SK-N-SH treated with all-trans-retinoic acid at 6 μM for 48 hours (cell line): Measurements from ENCODE around the gene TMEM121B.

Source experiments
- ATAC-seq: fragments of 200-7000 bp; cut with Tn5 transposase; 3 replicates; pipeline ENCODE4 v1.9.1; 2020; ENCODE audit warnings: mild to moderate bottlenecking, moderate library complexity
- ARNTL ChIP-seq: fragments of 450-650 bp; formaldehyde crosslinking; IDR thresholded peaks from 2 replicates; pipeline ENCODE4 v1.5.0; 2020; ENCODE audit warnings: low read depth, mild to moderate bottlenecking, moderate library complexity, borderline replicate concordance
- BACH2 ChIP-seq: fragments of 250-450 bp; sonication (Bioruptor Pico); IDR thresholded peaks from 2 replicates; pipeline ENCODE4 v1.9.0; 2021; ENCODE audit warnings: mild to moderate bottlenecking, borderline replicate concordance
- CREB5 ChIP-seq: fragments of 250-450 bp; sonication (Bioruptor Pico); IDR thresholded peaks from 2 replicates; pipeline ENCODE4 v1.5.1; 2020; ENCODE audit warnings: low read depth, mild to moderate bottlenecking, moderate library complexity
- CSDC2 ChIP-seq: fragments of 250-450 bp; sonication (Bioruptor Pico); IDR thresholded peaks from 2 replicates; pipeline ENCODE4 v1.5.0; 2020; ENCODE audit warnings: mild to moderate bottlenecking, moderate library complexity
- CSRNP3 ChIP-seq: fragments of 250-450 bp; sonication (Bioruptor Pico); IDR thresholded peaks from 2 replicates; pipeline ENCODE4 v1.5.1; 2021; ENCODE audit warnings: mild to moderate bottlenecking, moderate library complexity
- ESRRG ChIP-seq: fragments of 250-450 bp; sonication (Bioruptor Pico); IDR thresholded peaks from 2 replicates; pipeline ENCODE4 v1.6.1; 2021; ENCODE audit warnings: mild to moderate bottlenecking
- GLIS3 ChIP-seq: fragments of 250-450 bp; sonication (Bioruptor Pico); IDR thresholded peaks from 2 replicates; pipeline ENCODE4 v1.5.0; 2020; ENCODE audit warnings: mild to moderate bottlenecking, moderate library complexity
- ISL1 ChIP-seq: fragments of 250-450 bp; sonication (Bioruptor Pico); IDR thresholded peaks from 2 replicates; pipeline ENCODE4 v2.1.2; 2022; ENCODE audit warnings: mild to moderate bottlenecking, moderate library complexity
- OSR1 ChIP-seq: fragments of 250-450 bp; sonication (Bioruptor Pico); IDR thresholded peaks from 2 replicates; pipeline ENCODE4 v1.8.0; 2022; ENCODE audit warnings: moderate library complexity, mild to moderate bottlenecking, inconsistent platforms
- PATZ1 ChIP-seq: fragments of 250-450 bp; sonication (Bioruptor Pico); IDR thresholded peaks from 2 replicates; pipeline ENCODE4 v1.8.0; 2020; ENCODE audit warnings: mild to moderate bottlenecking, moderate library complexity, borderline replicate concordance
- POU6F1 ChIP-seq: fragments of 250-450 bp; sonication (Bioruptor Pico); IDR thresholded peaks from 2 replicates; pipeline ENCODE4 v1.8.0; 2021; ENCODE audit warnings: low read depth, mild to moderate bottlenecking, moderate library complexity, borderline replicate concordance
- TCF4 ChIP-seq: fragments of 250-450 bp; sonication (Bioruptor Pico); IDR thresholded peaks from 2 replicates; pipeline ENCODE4 v1.8.0; 2021; ENCODE audit warnings: mild to moderate bottlenecking, moderate library complexity, borderline replicate concordance
- TOX ChIP-seq: fragments of 250-450 bp; sonication (Bioruptor Pico); IDR thresholded peaks from 2 replicates; pipeline ENCODE4 v1.8.0; 2021; ENCODE audit warnings: mild to moderate bottlenecking, moderate library complexity, borderline replicate concordance
- ZC3H10 ChIP-seq: fragments of 250-450 bp; sonication (Bioruptor Pico); IDR thresholded peaks from 2 replicates; pipeline ENCODE4 v1.5.1; 2021; ENCODE audit warnings: mild to moderate bottlenecking, moderate library complexity
- ZFP3 ChIP-seq: fragments of 250-450 bp; sonication (Bioruptor Pico); IDR thresholded peaks from 2 replicates; pipeline ENCODE4 v1.5.0; 2020; ENCODE audit warnings: mild to moderate bottlenecking, moderate library complexity
- ZFP30 ChIP-seq: fragments of 450-650 bp; formaldehyde crosslinking; IDR thresholded peaks from 2 replicates; pipeline ENCODE4 v1.5.0; 2022; ENCODE audit warnings: mild to moderate bottlenecking, moderate library complexity
- ZNF565 ChIP-seq: fragments of 450-650 bp; formaldehyde crosslinking; conservative IDR thresholded peaks from 2 replicates; pipeline ENCODE4 v1.5.0; 2020; ENCODE audit warnings: low read depth, mild to moderate bottlenecking, moderate library complexity
- ZNF70 ChIP-seq: fragments of 450-650 bp; formaldehyde crosslinking; IDR thresholded peaks from 2 replicates; pipeline ENCODE4 v1.5.0; 2020; ENCODE audit warnings: mild to moderate bottlenecking, moderate library complexity
- ZNF8 ChIP-seq: fragments of 450-650 bp; formaldehyde crosslinking; IDR thresholded peaks from 2 replicates; pipeline ENCODE4 v1.5.0; 2020; ENCODE audit warnings: mild to moderate bottlenecking, moderate library complexity

Gene TMEM121B

GRCh38 chr22:17109976-17110375 is 11.2 kb downstream of the TMEM121B start:
- no peak for TF ChIP-seq ZNF8 (CRISPR knock-in tag)
- no peak for TF ChIP-seq CSDC2 (CRISPR knock-in tag)
- ATAC-seq = no peak

GRCh38 chr22:17109113-17109865 is 11.9 kb downstream of the TMEM121B start:
- ATAC-seq = no peak
- TF ChIP-seq BACH2 = no peak
- no peak for TF ChIP-seq ZFP3 (CRISPR knock-in tag)
- no peak for TF ChIP-seq GLIS3
- TF ChIP-seq ZC3H10 = no peak
- TF ChIP-seq ZNF565 (CRISPR knock-in tag) = no peak
- TF ChIP-seq ARNTL (CRISPR knock-in tag) = no peak
- no peak for TF ChIP-seq ZNF8 (CRISPR knock-in tag)
- TF ChIP-seq CREB5 (CRISPR knock-in tag) = no peak
- TF ChIP-seq TOX (CRISPR knock-in tag) = no peak
- no peak for TF ChIP-seq ZNF70
- TF ChIP-seq TCF4 (CRISPR knock-in tag) = no peak
- no peak for TF ChIP-seq POU6F1
- TF ChIP-seq CSRNP3 (CRISPR knock-in tag) = no peak
- no peak for TF ChIP-seq ISL1 (CRISPR knock-in tag)
- TF ChIP-seq ESRRG (CRISPR knock-in tag) = no peak
- no peak for TF ChIP-seq CSDC2 (CRISPR knock-in tag)
- TF ChIP-seq, all 23 proteins: peak for 0

GRCh38 chr22:17108256-17109112 is 12.7 kb downstream of the TMEM121B start:
- TF ChIP-seq CREB5 (CRISPR knock-in tag) = no peak
- no peak for TF ChIP-seq ZFP3 (CRISPR knock-in tag)
- no peak for TF ChIP-seq CSRNP3 (CRISPR knock-in tag)
- TF ChIP-seq CSDC2 (CRISPR knock-in tag) = no peak
- no peak for ATAC-seq

- no peak for ATAC-seq
Measured at GRCh38 chr22:17107547-17107810, 13.7 kb downstream of the TMEM121B start.

More at GRCh38 chr22:17107547-17107810, 13.7 kb downstream of the TMEM121B start:
- TF ChIP-seq ISL1 (CRISPR knock-in tag) (no peak), OSR1 (CRISPR knock-in tag) (no peak), ZNF8 (CRISPR knock-in tag) (no peak), ESRRG (CRISPR knock-in tag) (no peak), TOX (CRISPR knock-in tag) (no peak), ZFP30 (CRISPR knock-in tag) (no peak), BACH2 (no peak), PATZ1 (CRISPR knock-in tag) (no peak)
